GM12891 (cell line): Measurements from ENCODE around the gene ZNF644.

Experiments
- POLR2A ChIP-seq: IDR thresholded peaks from 2 replicates; pipeline ENCODE4 v1.6.1; 2011; ENCODE audit warnings: low read depth, low read length, control low read depth
- POU2F2 ChIP-seq: IDR thresholded peaks from 2 replicates; pipeline ENCODE4 v1.6.1; 2011; ENCODE audit warnings: low read depth, mild to moderate bottlenecking, control low read depth, low read length, moderate library complexity
- SPI1 ChIP-seq: IDR thresholded peaks from 2 replicates; pipeline ENCODE4 v1.6.1; 2011; ENCODE audit warnings: low read depth, low read length, control low read depth

DNA sequence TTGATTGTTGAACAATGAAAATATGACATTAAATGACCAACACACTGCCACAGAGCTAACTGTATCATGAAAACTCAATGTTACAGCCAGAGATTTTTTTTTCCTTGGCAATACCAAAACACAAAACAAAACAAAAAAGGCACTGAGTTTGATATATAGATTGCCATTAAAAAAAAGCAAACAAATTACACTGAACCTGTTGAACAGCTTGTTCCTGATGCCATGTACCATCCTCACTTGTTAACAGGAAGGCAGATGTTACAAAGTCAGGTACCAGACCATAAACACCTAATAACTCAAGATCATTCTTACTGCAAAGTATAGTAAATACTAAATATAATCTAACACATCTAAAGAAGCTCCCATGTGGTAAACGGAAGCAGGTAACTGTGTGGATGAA lies 75.2 kb downstream of the ZNF644 start:
- TF ChIP-seq POLR2A (no peak), POU2F2 (no peak), SPI1 (no peak)
